GM18951 (cell line): Measurements from ENCODE around the gene GALNT5.
"Not testable (repeated sequence)": the region's sequence is repeated elsewhere in the genome, so short reads cannot be mapped to it uniquely, and the experiment has no call there.

Source experiments
- POLR2A ChIP-seq: IDR thresholded peaks from 4 replicates; pipeline ENCODE4 v1.6.1; 2011; ENCODE audit warnings: mild to moderate bottlenecking; ENCODE audit not compliant: insufficient read length, insufficient read depth; ENCODE audit errors: extremely low read depth
- in situ Hi-C: fragments of 300-500 bp; cut with MboI; formaldehyde crosslinking; loops from one replicate; pipeline ENCODE4 v1.12.0; 2022; ENCODE audit warnings: low sequenced_read_pairs, mixed read lengths, inconsistent platforms; ENCODE audit not compliant: unreplicated experiment

The GALNT5 gene

GRCh38 chr2:157258520-157259326 is 1.2 kb downstream of the GALNT5 start:
- no peak for TF ChIP-seq POLR2A
- in situ Hi-C loops: no loop called here

- in situ Hi-C loops: no loop called here
- no peak for TF ChIP-seq POLR2A
Observed at GRCh38 chr2:157259386-157259785, 1.9 kb downstream of the GALNT5 start.

DNA sequence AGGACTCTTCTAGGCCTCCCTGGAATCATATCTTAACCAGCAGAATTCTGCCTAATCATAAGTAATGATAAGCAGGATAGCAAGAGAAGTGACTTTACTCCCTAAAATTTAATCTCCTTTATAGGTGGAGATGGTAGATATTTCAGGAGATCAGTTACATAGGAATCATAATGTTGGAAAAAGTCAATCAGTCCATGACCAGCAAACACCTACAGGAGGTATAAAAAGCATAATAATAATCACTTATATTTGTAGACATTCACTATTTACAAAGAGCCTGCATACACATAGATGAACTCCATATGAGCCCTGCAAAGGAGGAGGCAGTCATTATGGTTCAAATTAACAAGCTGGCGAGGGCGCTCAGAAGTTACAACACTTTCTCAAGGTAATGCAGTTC is 2.5 kb downstream of the GALNT5 start:
- no peak for TF ChIP-seq POLR2A
- in situ Hi-C loops: no loop called here

DNA sequence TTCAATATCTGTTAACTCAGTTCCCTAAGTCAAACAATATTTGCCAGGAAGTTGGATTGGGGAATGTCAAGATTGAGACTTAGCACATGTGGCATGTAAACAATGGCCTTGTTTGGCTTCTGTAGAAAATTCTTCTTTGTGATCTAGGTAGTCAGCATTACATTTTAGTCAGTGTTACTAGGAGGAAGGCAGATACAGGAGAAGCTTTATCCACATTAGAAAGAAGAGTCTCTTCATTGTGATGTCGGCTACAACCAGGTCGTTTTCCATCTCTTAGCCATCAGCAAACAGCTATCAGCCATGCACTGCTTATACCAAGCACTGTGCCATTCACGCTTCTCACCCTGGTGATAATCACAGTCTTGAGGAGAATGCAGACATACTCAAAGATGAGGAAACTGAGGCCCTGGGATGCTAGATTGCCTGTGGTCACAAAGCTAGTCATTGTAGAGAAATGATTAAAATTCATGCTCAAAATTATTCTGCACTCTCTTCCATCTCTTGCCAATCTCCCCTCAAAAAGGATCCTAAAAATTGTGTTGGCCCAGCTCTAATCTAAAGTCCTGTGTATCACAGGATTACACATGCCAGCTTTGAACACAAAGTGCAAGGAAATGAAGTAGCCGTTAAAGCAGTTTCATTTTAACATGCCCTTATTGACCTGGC is 3.2 kb downstream of the GALNT5 start:
- in situ Hi-C loops: no loop called here
- TF ChIP-seq POLR2A: no peak

DNA sequence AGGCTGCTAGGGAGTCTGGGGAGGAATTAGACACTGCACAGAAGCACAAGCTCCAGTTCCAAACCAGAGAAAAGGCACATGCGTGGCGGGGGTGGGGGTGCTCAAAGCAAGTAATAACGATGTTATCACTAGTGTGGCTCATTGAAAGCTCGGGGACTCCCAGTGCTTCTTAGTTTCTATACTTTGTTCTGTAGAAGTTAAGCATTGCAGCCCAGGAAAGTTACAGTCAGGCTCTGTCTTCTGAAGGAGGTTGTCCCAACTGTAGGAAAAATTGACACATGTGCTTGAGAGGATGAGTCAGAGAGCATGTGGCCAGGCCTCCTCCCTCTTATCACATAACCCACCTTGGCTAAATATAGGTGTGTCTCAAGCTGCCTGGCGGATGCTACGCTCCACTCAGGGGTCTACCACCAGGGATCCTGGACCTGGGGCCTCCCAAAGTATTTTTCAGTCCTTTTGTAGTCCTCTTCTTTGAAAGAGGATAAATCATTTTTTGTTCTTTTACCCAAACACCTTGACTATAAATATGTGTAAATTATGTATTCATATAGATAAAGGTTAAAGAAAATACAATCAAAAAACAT is 3.8 kb downstream of the GALNT5 start:
- no peak for TF ChIP-seq POLR2A
- in situ Hi-C loops: no loop called here

DNA sequence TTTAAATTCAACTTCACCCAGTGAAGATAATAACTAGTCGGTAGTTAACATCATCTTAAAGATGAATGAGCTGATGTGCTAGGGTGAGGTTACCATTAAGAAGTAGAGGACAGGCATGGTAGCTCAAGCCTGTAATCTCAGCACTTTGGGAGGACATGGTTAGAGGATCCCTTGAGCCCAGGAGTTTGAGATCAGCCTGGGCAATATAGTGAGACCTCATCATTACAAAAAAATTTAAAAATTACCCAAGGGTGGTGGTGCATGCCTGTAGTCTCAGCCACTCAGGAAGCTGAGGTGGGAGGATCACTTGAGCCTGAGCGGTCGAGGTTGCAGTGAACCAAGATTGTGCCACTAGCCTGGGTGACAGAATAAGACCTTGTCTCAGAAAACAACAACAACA is 4.7 kb downstream of the GALNT5 start:
- TF ChIP-seq POLR2A: no peak
- in situ Hi-C loops: no loop called here

DNA sequence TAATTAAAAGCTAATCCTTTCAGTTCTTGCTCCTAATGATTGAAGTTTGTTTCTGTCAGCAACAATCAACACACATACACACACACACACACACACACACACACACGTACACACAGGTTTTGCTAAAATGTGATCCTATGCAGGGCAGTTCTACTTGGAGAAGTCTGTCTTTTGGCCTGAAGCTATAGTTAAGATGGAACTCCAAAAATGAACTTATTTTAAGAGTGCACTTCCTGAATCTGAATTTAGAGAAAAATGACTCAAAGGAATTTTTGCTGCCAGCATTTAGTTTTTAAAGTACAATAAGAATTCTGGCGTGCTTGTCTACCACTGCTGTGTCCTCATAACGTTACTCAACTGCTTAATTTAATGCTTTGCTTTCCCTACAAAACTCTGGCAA is 6.6 kb downstream of the GALNT5 start:
- in situ Hi-C loops: no loop called here
- TF ChIP-seq POLR2A: no peak

GRCh38 chr2:157265825-157266224 is 8.3 kb downstream of the GALNT5 start:
- in situ Hi-C loops: no loop called here
- no peak for TF ChIP-seq POLR2A

DNA sequence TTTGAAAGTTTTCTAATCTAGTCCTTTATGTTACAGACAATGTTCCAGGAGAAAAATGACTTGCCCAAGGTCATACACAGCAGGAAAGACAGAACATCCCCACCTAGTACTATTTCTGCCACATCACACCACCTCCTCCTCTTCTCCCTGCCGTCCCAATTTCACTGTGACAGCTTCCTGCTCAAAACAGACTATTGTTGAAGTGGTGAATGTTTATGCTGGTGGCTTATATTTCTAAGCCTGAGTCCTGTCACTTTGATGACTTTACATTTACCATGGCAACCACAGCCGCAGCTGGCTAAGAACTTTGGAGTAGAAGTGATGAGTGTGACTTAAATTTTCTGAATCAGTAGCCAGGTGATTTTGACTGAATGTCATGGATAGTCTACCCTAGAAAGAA is 10.0 kb downstream of the GALNT5 start:
- TF ChIP-seq POLR2A: no peak
- in situ Hi-C loops: no loop called here

DNA sequence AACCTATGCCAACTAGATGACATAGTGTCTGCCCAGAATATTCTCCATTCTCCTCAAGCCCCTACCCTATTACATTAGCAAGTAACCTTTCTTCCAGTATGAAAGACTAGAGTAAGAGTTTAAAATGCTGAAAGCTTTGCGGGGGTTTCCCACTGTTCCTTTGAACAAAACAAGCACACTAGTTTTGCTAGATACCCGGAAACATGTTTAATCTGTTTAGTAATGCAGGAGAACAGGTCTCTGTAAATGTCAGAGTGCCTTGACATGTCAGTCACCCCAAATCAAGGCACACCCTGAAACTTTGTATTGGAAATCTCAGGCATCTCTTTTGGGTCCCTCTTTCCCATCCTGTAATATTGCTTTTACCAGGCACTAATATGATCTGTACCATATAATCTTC is 11.6 kb downstream of the GALNT5 start:
- TF ChIP-seq POLR2A: no peak
- in situ Hi-C loops: no loop called here

- in situ Hi-C loops: no loop called here
Observed at GRCh38 chr2:157269922-157270321, 12.4 kb downstream of the GALNT5 start.

DNA sequence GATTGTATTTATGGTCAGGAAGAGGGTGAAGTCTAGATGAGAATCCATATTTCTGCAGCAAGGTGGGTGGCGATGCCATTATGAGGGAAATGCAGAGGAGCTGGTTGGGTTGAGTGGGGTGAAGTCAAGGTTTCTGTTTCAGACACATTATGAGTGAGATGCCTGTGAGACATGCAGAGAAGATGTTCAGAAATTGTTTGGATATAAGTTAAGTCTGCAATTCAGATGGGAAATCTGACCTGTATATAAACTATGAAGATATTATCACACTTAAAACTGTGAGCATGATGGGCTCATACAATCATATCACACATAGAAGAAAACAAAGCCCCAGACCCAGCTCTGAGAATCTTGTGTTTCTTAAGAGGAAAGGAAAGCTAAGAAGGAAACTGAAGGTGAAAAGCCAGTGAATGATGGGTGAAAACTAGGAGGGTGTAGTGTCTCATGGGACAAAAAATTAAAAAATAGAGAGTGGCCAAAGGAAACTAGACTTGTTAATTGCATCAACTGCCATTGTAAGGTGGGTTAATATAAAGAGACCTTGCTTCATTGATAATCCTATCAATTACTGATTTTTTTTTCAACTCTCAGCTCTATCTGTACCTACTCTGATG is 14.2 kb downstream of the GALNT5 start:
- no peak for TF ChIP-seq POLR2A
- in situ Hi-C loops: no loop called here

More at GRCh38 chr2:157269922-157270321, 12.4 kb downstream of the GALNT5 start:
- no peak for TF ChIP-seq POLR2A

DNA sequence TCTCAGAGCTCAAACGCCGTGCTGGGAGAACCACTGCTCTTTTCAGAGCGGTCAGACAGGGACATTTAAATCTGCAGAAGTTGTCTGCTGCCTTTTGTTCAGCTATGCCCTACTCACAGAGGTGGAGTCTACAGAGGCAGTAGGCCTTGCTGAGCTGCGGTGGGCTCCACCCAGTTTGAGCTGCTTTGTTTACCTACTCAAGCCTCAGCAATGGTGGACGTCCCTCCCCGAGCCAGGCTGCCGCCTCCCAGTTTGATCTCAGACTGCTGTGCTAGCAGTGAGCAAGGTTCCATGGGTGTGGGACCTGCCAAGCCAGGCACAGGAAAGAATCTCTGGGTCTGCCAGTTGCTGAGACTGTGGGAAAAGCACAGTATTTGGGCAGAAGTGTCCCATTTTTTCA is 21.8 kb downstream of the GALNT5 start:
- in situ Hi-C loops: not testable (repeated sequence)
